HG03280 (cell line): ENCODE measurements around the gene XIRP1.

ENCODE experiments used
- ATAC-seq: cut with Tn5 transposase; IDR thresholded peaks from one replicate; pipeline ENCODE4 v1.9.1; 2021; ENCODE audit warnings: mild to moderate bottlenecking, moderate library complexity; ENCODE audit not compliant: unreplicated experiment

XIRP1 gene

GRCh38 chr3:39166932-39167532, 25.4 kb downstream of the XIRP1 start:
- no peak for ATAC-seq

- ATAC-seq, result no peak
Observed at GRCh38 chr3:39166134-39166710, 26.2 kb downstream of the XIRP1 start.

- ATAC-seq, result no peak
Observed at GRCh38 chr3:39165518-39165917, 26.9 kb downstream of the XIRP1 start.

GRCh38 chr3:39164414-39164813, 28.0 kb downstream of the XIRP1 start:
- no peak for ATAC-seq

- ATAC-seq, result no peak
Observed at GRCh38 chr3:39158148-39158715, 34.2 kb downstream of the XIRP1 start.

- no peak for ATAC-seq
Observed at GRCh38 chr3:39157359-39157758, 35.0 kb downstream of the XIRP1 start.

GRCh38 chr3:39156421-39156820, 36.0 kb downstream of the XIRP1 start:
- ATAC-seq, result no peak

- no peak for ATAC-seq
Observed at GRCh38 chr3:39154280-39155021, 37.9 kb downstream of the XIRP1 start.

GRCh38 chr3:39153977-39154279, 38.5 kb downstream of the XIRP1 start:
- no peak for ATAC-seq

GRCh38 chr3:39150803-39151631, 41.4 kb downstream of the XIRP1 start:
- no peak for ATAC-seq

- no peak for ATAC-seq
Observed at GRCh38 chr3:39150148-39150802, 42.1 kb downstream of the XIRP1 start.

- ATAC-seq, result no peak
Observed at GRCh38 chr3:39149498-39150147, 42.8 kb downstream of the XIRP1 start.

GRCh38 chr3:39149059-39149455, 43.3 kb downstream of the XIRP1 start:
- ATAC-seq, result no peak

- no peak for ATAC-seq
Observed at GRCh38 chr3:39148435-39149058, 43.8 kb downstream of the XIRP1 start.

GRCh38 chr3:39147711-39148434, 44.5 kb downstream of the XIRP1 start:
- no peak for ATAC-seq

- no peak for ATAC-seq
Observed at GRCh38 chr3:39146611-39147591, 45.5 kb downstream of the XIRP1 start.

GRCh38 chr3:39146083-39146501, 46.3 kb downstream of the XIRP1 start:
- ATAC-seq, result no peak
